Loucy (cell line): ENCODE results near the gene PMEPA1.

Experiments used
- H2AFZ ChIP-seq: fragments of 200-600 bp; sonication (generic); 2 replicates; pipeline ENCODE4 v1.6.0; 2016; ENCODE audit warnings: antibody characterized with exemption, mild to moderate bottlenecking, low read length, moderate library complexity
- H3F3A ChIP-seq: fragments of 200-600 bp; 2 replicates; pipeline ENCODE4 v1.6.0; 2016; ENCODE audit warnings: antibody characterized with exemption, low read depth, mild to moderate bottlenecking
- H3K27me3 ChIP-seq: fragments of 200-600 bp; sonication (generic); 2 replicates; pipeline ENCODE4 v1.6.1; 2014; ENCODE audit warnings: low read length, mild to moderate bottlenecking; ENCODE audit not compliant: insufficient read depth, poor library complexity, severe bottlenecking
- H3K36me3 ChIP-seq: fragments of 200-600 bp; sonication (generic); 2 replicates; pipeline ENCODE4 v1.6.1; 2016; ENCODE audit warnings: low read length; ENCODE audit not compliant: insufficient read depth
- H3K4me1 ChIP-seq: fragments of 200-600 bp; sonication (generic); 2 replicates; pipeline ENCODE4 v1.5.1; 2014; ENCODE audit warnings: low read length, mild to moderate bottlenecking; ENCODE audit not compliant: insufficient read depth, poor library complexity, severe bottlenecking
- H3K4me2 ChIP-seq: fragments of 200-600 bp; sonication (generic); 2 replicates; pipeline ENCODE4 v1.6.0; 2014; ENCODE audit warnings: antibody characterized with exemption, low read length, low read depth, mild to moderate bottlenecking; ENCODE audit not compliant: poor library complexity, severe bottlenecking
- H3K4me3 ChIP-seq: fragments of 200-600 bp; sonication (generic); 2 replicates; pipeline ENCODE4 v1.5.1; 2014; ENCODE audit warnings: low read length, mild to moderate bottlenecking, mixed read lengths; ENCODE audit not compliant: poor library complexity, severe bottlenecking
- H3K79me2 ChIP-seq: fragments of 200-600 bp; sonication (generic); 2 replicates; pipeline ENCODE4 v1.6.1; 2014; ENCODE audit warnings: low read length; ENCODE audit not compliant: insufficient read depth
- H3K9ac ChIP-seq: fragments of 200-600 bp; sonication (generic); 2 replicates; pipeline ENCODE4 v1.6.0; 2014; ENCODE audit warnings: mild to moderate bottlenecking, low read depth, low read length, moderate library complexity; ENCODE audit not compliant: poor library complexity, severe bottlenecking
- H3K9me2 ChIP-seq: fragments of 200-600 bp; sonication (generic); replicated peaks from 2 replicates; pipeline ENCODE4 v1.6.1; 2016; ENCODE audit warnings: low read depth, low read length, mixed read lengths
- H3K9me3 ChIP-seq: fragments of 200-600 bp; sonication (generic); 2 replicates; pipeline ENCODE4 v1.6.1; 2014; ENCODE audit warnings: mild to moderate bottlenecking, antibody characterized with exemption, low read length, low read depth; ENCODE audit not compliant: insufficient read depth
- H4K20me1 ChIP-seq: fragments of 200-600 bp; sonication (generic); 2 replicates; pipeline ENCODE4 v1.6.0; 2014; ENCODE audit warnings: antibody characterized with exemption, low read length, mild to moderate bottlenecking; ENCODE audit not compliant: insufficient read depth, poor library complexity, severe bottlenecking
- EZH2phosphoT487 ChIP-seq: fragments of 200-600 bp; IDR thresholded peaks from 2 replicates; pipeline ENCODE4 v1.6.1; 2018; ENCODE audit warnings: antibody characterized with exemption, mild to moderate bottlenecking, moderate library complexity, borderline replicate concordance
- TF ChIP-seq, protein P1 (sequence below): fragments of 200-600 bp; sonication (generic); conservative IDR thresholded peaks from 2 replicates; pipeline ENCODE4 v1.5.1; 2014; ENCODE audit warnings: mild to moderate bottlenecking, antibody characterized with exemption, low read length

The PMEPA1 gene

GRCh38 chr20:57713951-57714350 is 4.1 kb upstream of the PMEPA1 start:
- Histone ChIP-seq H3K9me2 (no peaks in the 10 kb centered on the region), H3K79me2 (peaks cover under 1% of the 10 kb centered on the region; the same call in 1 of the 2 replicates), H3K4me2 (no peak overlapping the region), H3F3A (no peaks in the 10 kb centered on the region), H4K20me1 (no peaks in the 10 kb centered on the region), H3K9me3 (no peaks in the 10 kb centered on the region), H2AFZ (no peak overlapping the region), H3K4me3 (no peak overlapping the region), H3K27me3 (no peaks in the 10 kb centered on the region), H3K36me3 (no peaks in the 10 kb centered on the region), H3K4me1 (peaks cover 3% of the 10 kb centered on the region), H3K9ac (no peak overlapping the region)
- TF ChIP-seq, protein P1, sequence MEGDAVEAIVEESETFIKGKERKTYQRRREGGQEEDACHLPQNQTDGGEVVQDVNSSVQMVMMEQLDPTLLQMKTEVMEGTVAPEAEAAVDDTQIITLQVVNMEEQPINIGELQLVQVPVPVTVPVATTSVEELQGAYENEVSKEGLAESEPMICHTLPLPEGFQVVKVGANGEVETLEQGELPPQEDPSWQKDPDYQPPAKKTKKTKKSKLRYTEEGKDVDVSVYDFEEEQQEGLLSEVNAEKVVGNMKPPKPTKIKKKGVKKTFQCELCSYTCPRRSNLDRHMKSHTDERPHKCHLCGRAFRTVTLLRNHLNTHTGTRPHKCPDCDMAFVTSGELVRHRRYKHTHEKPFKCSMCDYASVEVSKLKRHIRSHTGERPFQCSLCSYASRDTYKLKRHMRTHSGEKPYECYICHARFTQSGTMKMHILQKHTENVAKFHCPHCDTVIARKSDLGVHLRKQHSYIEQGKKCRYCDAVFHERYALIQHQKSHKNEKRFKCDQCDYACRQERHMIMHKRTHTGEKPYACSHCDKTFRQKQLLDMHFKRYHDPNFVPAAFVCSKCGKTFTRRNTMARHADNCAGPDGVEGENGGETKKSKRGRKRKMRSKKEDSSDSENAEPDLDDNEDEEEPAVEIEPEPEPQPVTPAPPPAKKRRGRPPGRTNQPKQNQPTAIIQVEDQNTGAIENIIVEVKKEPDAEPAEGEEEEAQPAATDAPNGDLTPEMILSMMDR: no peak
- no peak for TF ChIP-seq EZH2phosphoT487

DNA sequence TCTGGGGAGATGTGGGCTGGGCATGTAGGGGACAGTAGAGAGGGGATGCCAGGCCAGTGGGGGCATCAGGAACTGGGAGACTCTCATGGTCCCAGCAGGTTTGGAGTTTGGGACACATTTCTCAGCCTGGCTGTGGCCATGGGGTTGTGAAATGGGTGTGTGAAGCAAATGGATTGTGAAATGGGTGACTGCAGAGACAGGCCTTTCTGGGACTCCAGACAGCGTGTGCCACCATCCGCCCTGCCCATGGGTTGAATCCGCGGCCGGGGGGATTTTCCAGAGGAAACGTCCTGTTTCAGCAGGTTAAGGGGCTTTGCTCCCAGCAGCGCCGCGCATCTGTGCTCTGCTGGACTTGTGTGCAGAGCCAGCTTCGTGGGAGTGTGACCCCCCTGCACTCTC is 3.7 kb upstream of the PMEPA1 start:
- no peaks in the 10 kb centered on the region for H3K36me3 ChIP-seq
- H3K4me1 ChIP-seq: peaks cover 3% of the 10 kb centered on the region
- H3K27me3 ChIP-seq: no peaks in the 10 kb centered on the region

DNA sequence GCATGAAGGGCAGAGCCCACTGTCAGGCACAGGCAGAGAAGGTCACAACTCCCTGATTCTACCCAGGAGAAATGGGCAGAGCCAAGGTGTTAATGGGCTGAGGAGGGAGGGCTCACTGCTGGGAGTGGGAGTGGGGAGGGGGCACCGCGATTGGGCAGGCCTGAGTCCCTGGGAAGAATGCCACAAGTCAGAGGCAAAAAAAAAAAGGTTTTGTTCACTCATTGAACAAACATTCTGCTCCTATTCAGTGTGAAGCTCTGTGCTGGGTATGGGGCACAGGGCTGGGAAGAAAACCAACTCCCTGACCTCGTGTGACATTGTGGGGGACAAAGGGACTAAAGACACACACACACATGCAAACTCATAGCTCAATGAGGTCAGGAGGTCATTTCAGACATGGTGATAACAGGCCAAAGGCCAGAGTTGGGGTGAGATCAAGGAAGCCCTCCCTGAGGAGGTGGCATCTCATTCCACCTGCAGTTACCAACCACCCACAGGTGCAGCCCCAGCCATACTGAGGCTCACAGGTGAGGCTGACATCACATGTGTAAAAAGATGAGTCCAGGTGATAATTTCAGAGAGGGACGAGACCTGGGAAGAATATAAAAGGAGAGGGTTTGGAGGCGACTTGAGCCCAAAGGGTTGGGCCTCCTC is 3.2 kb upstream of the PMEPA1 start:
- H3K4me1 ChIP-seq: peaks cover 3% of the 10 kb centered on the region
- H3K4me2 ChIP-seq: no peak overlapping the region
- no peaks in the 10 kb centered on the region for H3K9me2 ChIP-seq
- no peak overlapping the region for H3K9ac ChIP-seq
- no peaks in the 10 kb centered on the region for H3K9me3 ChIP-seq
- H3K36me3 ChIP-seq: no peaks in the 10 kb centered on the region
- H3K79me2 ChIP-seq: peaks cover 10% of the 10 kb centered on the region; the same call in 1 of the 2 replicates
- peaks cover 7% of the 10 kb centered on the region for H4K20me1 ChIP-seq
- H2AFZ ChIP-seq: no peak overlapping the region
- TF ChIP-seq, protein P1: no peak
- TF ChIP-seq EZH2phosphoT487: no peak
- H3K27me3 ChIP-seq: no peaks in the 10 kb centered on the region
- no peak overlapping the region for H3K4me3 ChIP-seq
- H3F3A ChIP-seq: no peaks in the 10 kb centered on the region

More for the DNA sequence above, 3.7 kb upstream of the PMEPA1 start:
- Histone ChIP-seq H3K79me2 (peaks cover 5% of the 10 kb centered on the region; the same call in 1 of the 2 replicates), H4K20me1 (peaks cover 2% of the 10 kb centered on the region), H3K9ac (no peak overlapping the region), H3K4me2 (no peak overlapping the region), H3F3A (no peaks in the 10 kb centered on the region), H3K4me3 (no peak overlapping the region), H2AFZ (no peak overlapping the region), H3K9me2 (no peaks in the 10 kb centered on the region), H3K9me3 (no peaks in the 10 kb centered on the region)
- TF ChIP-seq EZH2phosphoT487: no peak
- TF ChIP-seq, protein P1: no peak
